IMR-90 (cell line): ENCODE data around the gene YWHAG. TPM values are rescaled to one million over a fixed set of nuclear protein-coding genes. Genes with fewer than 3 reads are reported as not detected.
A peak's percentile ranks its signal among the peaks of the same experiment; 100 is the strongest.
"Not testable (repeated sequence)": the region's sequence is repeated elsewhere in the genome, so short reads cannot be mapped to it uniquely, and the experiment has no call there.

Source experiments
- ATAC-seq: fragments of 200-7000 bp; cut with Tn5 transposase; 2 replicates; pipeline ENCODE4 v1.9.1; 2020; ENCODE audit warnings: low read depth, mild to moderate bottlenecking, moderate library complexity
- BruUV-seq: library from RNA; stranded (reverse); fragments of 400-500 nt; replicated peaks from 2 replicates; lab custom pipeline; 2021; lab: Mats Ljungman, UMichigan
- CTCF ChIA-PET: fragments of 300-600 bp; formaldehyde crosslinking; extraction: SDS; loops from one replicate; lab custom pipeline; 2021; ENCODE audit warnings: antibody characterized with exemption; lab: Yijun Ruan, JAX
- POLR2A ChIA-PET: fragments of 300-600 bp; sonication (Branson Sonifier 250); formaldehyde crosslinking; loops from one replicate; lab custom pipeline; 2022; ENCODE audit warnings: antibody characterized with exemption; ENCODE audit not compliant: unreplicated experiment; lab: Charles Lee
- DNase-seq: peaks from one replicate; pipeline ENCODE4 v3.0.0; 2013
- H2AFZ ChIP-seq: replicated peaks from 2 replicates; pipeline ENCODE3; 2013; ENCODE audit warnings: low read length, mild to moderate bottlenecking; ENCODE audit not compliant: poor library complexity
- H2AK5ac ChIP-seq: 2 replicates; pipeline ENCODE4 v1.6.1; 2013; ENCODE audit warnings: low read depth, low read length, inconsistent platforms
- H2AK9ac ChIP-seq: replicated peaks from 2 replicates; pipeline ENCODE3; 2013; ENCODE audit warnings: mild to moderate bottlenecking, low read depth, low read length, moderate library complexity; ENCODE audit not compliant: poor library complexity
- H2BK120ac ChIP-seq: 2 replicates; pipeline ENCODE4 v1.6.1; 2013; ENCODE audit warnings: low read depth, low read length, inconsistent platforms
- H2BK15ac ChIP-seq: 3 replicates; pipeline ENCODE4 v1.6.1; 2013; ENCODE audit warnings: low read depth, low read length, inconsistent platforms
- H2BK20ac ChIP-seq: 2 replicates; pipeline ENCODE4 v1.6.1; 2013; ENCODE audit warnings: low read depth, mild to moderate bottlenecking, inconsistent platforms, low read length, moderate library complexity
- H2BK5ac ChIP-seq: 2 replicates; pipeline ENCODE4 v1.6.1; 2013; ENCODE audit warnings: mild to moderate bottlenecking, low read depth, low read length, inconsistent platforms; ENCODE audit not compliant: poor library complexity, severe bottlenecking
- H3K14ac ChIP-seq: replicated peaks from 2 replicates; pipeline ENCODE4 v1.6.1; 2013; ENCODE audit warnings: low read depth, low read length, inconsistent platforms
- H3K18ac ChIP-seq: 2 replicates; pipeline ENCODE4 v1.6.1; 2013; ENCODE audit warnings: low read depth, low read length, control low read depth
- H3K23ac ChIP-seq: 2 replicates; pipeline ENCODE4 v1.6.1; 2013; ENCODE audit warnings: low read depth, low read length, inconsistent platforms
- H3K27ac ChIP-seq: 2 replicates; pipeline ENCODE4 v1.5.1; 2013; ENCODE audit warnings: mild to moderate bottlenecking, control low read depth, low read length; ENCODE audit not compliant: insufficient read depth
- H3K27me3 ChIP-seq: 2 replicates; pipeline ENCODE4 v1.6.1; 2013; ENCODE audit warnings: low read length; ENCODE audit not compliant: control insufficient read depth, insufficient read depth
- H3K36me3 ChIP-seq: 2 replicates; pipeline ENCODE4 v1.6.1; 2013; ENCODE audit warnings: low read length, mixed read lengths; ENCODE audit not compliant: control insufficient read depth, insufficient read depth
- H3K4ac ChIP-seq: 2 replicates; pipeline ENCODE4 v1.6.1; 2013; ENCODE audit warnings: low read depth, low read length, inconsistent platforms
- H3K4me1 ChIP-seq: 2 replicates; pipeline ENCODE4 v1.6.1; 2013; ENCODE audit warnings: low read length, mixed read lengths; ENCODE audit not compliant: control insufficient read depth, insufficient read depth
- H3K4me2 ChIP-seq: 2 replicates; pipeline ENCODE4 v1.6.1; 2013; ENCODE audit warnings: low read depth, mild to moderate bottlenecking, control low read depth, low read length, moderate library complexity
- H3K4me3 ChIP-seq: 2 replicates; pipeline ENCODE4 v1.5.1; 2013; ENCODE audit warnings: low read depth, mild to moderate bottlenecking, control low read depth, low read length, moderate library complexity; ENCODE audit not compliant: insufficient read depth
- H3K56ac ChIP-seq: 2 replicates; pipeline ENCODE4 v1.6.1; 2013; ENCODE audit warnings: low read length, inconsistent platforms; ENCODE audit not compliant: insufficient read depth; ENCODE audit errors: extremely low read depth
- H3K79me1 ChIP-seq, 2 experiments: 2 replicates each; pipeline ENCODE4 v1.6.1; 2013; ENCODE audit warnings: low read length in 2 of 2, inconsistent platforms in 1 of 2, low read depth in 1 of 2
- H3K9ac ChIP-seq: 2 replicates; pipeline ENCODE4 v1.6.1; 2013; ENCODE audit warnings: low read depth, low read length, control low read depth
- H3K9me1 ChIP-seq: 2 replicates; pipeline ENCODE4 v1.6.1; 2013; ENCODE audit warnings: low read length, inconsistent platforms; ENCODE audit not compliant: insufficient read depth
- H3K9me3 ChIP-seq: 2 replicates; pipeline ENCODE4 v1.6.1; 2013; ENCODE audit warnings: low read length; ENCODE audit not compliant: control insufficient read depth, insufficient read depth
- H4K20me1 ChIP-seq: 2 replicates; pipeline ENCODE4 v1.6.1; 2013; ENCODE audit warnings: low read length, inconsistent platforms; ENCODE audit not compliant: insufficient read depth
- H4K5ac ChIP-seq: 2 replicates; pipeline ENCODE4 v1.6.1; 2013; ENCODE audit warnings: mild to moderate bottlenecking, low read depth, low read length, control low read depth
- H4K8ac ChIP-seq, 2 experiments: 2 replicates each; pipeline ENCODE4 v1.6.1; 2013; ENCODE audit warnings: low read depth in 2 of 2, low read length in 2 of 2, control low read depth in 1 of 2, inconsistent platforms in 1 of 2
- H4K91ac ChIP-seq: 2 replicates; pipeline ENCODE4 v1.6.1; 2013; ENCODE audit warnings: low read depth, low read length, inconsistent platforms; ENCODE audit not compliant: insufficient read depth
- WGBS, 2 experiments: methylation state at CpG; one replicate each; pipeline versions ENCODE4 v1.1.5 to v1.1.7; 2013; ENCODE audit warnings: missing lambda C conversion rate in 2 of 2; ENCODE audit not compliant: insufficient read length in 1 of 2; ENCODE audit errors: extremely low coverage in 2 of 2; 5-methylcytosine and 5-hydroxymethylcytosine counted together
- dilution Hi-C: fragments of 300-500 bp; cut with HindIII; formaldehyde crosslinking; loops from one replicate; pipeline ENCODE4 v1.14.3; 2018; ENCODE audit warnings: low sequenced_read_pairs; ENCODE audit not compliant: unreplicated experiment
- in situ Hi-C: fragments of 300-500 bp; cut with MboI; formaldehyde crosslinking; loops from 3 replicates; pipeline ENCODE4 v1.14.3; 2019; ENCODE audit warnings: low sequenced_read_pairs, inconsistent platforms, mixed read lengths
- intact Hi-C: fragments of 100-400 bp; cut with micrococcal nuclease; formaldehyde crosslinking; loops from 2 replicates; pipeline ENCODE4 v1.10.0; 2022
- polyA plus RNA-seq, 3 experiments: library from polyadenylated mRNA; depleted of rRNA; stranded (reverse); fragments of >200 nt; gene quantifications; 2 replicates each; pipeline ENCODE4 v1.2.3, GENCODE V29; 2012; ENCODE audit warnings: low replicate concordance in 1 of 3
- total RNA-seq: library from RNA; depleted of rRNA; stranded (reverse); fragments of >200 nt; gene quantifications from 2 replicates; pipeline ENCODE4 v1.2.3, GENCODE V29; 2012

Gene YWHAG
- total and polyA plus RNA-seq, 2 of the 4 experiments (the other 2 are of a cell fraction): 40.1 to 64.9 TPM

DNA sequence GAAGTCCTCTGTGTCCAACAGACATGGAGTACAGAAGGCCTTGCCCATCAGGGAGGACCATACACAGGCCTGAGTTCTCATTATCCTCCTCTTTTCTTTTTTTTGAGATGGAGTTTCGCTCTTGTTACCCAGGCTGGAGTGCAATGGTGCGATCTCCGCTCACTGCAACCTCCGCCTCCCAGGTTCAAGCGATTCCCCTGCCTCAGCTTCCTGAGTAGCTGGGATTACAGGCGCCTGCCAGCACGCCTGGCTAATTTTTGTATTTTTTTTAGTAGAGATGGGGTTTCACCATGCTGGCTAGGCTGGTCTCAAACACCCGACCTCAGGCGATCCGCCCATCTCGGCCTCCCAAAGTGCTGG lies 36.8 kb upstream of the YWHAG start:
- ATAC-seq, H3K18ac ChIP-seq, H4K91ac ChIP-seq, H2BK5ac ChIP-seq, intact Hi-C loops, H2BK120ac ChIP-seq, BruUV-seq, H3K79me1 ChIP-seq, H2BK20ac ChIP-seq, dilution Hi-C loops, H4K8ac ChIP-seq, H4K5ac ChIP-seq, CTCF ChIA-PET, H3K56ac ChIP-seq, H2AK9ac ChIP-seq, H3K9ac ChIP-seq, H2BK15ac ChIP-seq, H3K23ac ChIP-seq, H3K36me3 ChIP-seq, in situ Hi-C loops, H2AK5ac ChIP-seq, H3K4me3 ChIP-seq, H3K4ac ChIP-seq, H3K27me3 ChIP-seq, H4K20me1 ChIP-seq, H3K9me3 ChIP-seq, DNase-seq, H3K4me2 ChIP-seq, H3K27ac ChIP-seq, POLR2A ChIA-PET, H3K14ac ChIP-seq: not testable (repeated sequence)
- Histone ChIP-seq H2AFZ (peak overlapping the region; percentile 11), H3K4me1 (peaks cover 13% of the 10 kb centered on the region), H3K9me1 (peaks cover 11% of the 10 kb centered on the region)
- WGBS, 2 experiments: 63% methylated on average over 4 of the region's 11 CpGs; no CpG with 5 or more reads in 1 of the 2 experiments
